ENCODE measurements around the gene CPSF6. TPM values are rescaled to one million over a fixed set of nuclear protein-coding genes. Genes with fewer than 3 reads are reported as not detected.

The CPSF6 gene
- total RNA-seq, 4 donors from 2014 or later: 49.1 to 75.8 (median 53.1) TPM

GRCh38 chr12:69211160-69211559, 28.2 kb upstream of the CPSF6 start:
- Histone ChIP-seq H3K27ac (no peak overlapping the region), H3K4me1 (no peaks in the 10 kb centered on the region), H3K27me3 (no peaks in the 10 kb centered on the region), H3K4me3 (replicated peaks in 1 of 3) (no peak overlapping the region), H3K9me3 (no peaks in the 10 kb centered on the region), H3K36me3 (no peaks in the 10 kb centered on the region)
- 53 to 65% methylated on average over 3 of the region's 3 CpGs for WGBS, 2 donors
- no peak for TF ChIP-seq CTCF (IDR thresholded peaks at IDR 0.05)
- no peak for TF ChIP-seq POLR2A (IDR thresholded peaks at IDR 0.05)
- intact Hi-C loops (cut with DNase I): no loop called here
- DNase-seq: no peak

- no peak for DNase-seq
- no peak overlapping the region for H3K27ac ChIP-seq
- WGBS, 2 donors: 85 to 92% methylated on average over 1 of the region's 1 CpG
- H3K9me3 ChIP-seq: no peaks in the 10 kb centered on the region
- H3K36me3 ChIP-seq: no peaks in the 10 kb centered on the region
- no peak overlapping the region for H3K4me3 ChIP-seq (replicated peaks in 1 of 3)
- TF ChIP-seq POLR2A (IDR thresholded peaks at IDR 0.05) (no peak), CTCF (IDR thresholded peaks at IDR 0.05) (no peak)
- intact Hi-C loops (cut with DNase I): no loop called here
- no peaks in the 10 kb centered on the region for H3K4me1 ChIP-seq
- no peaks in the 10 kb centered on the region for H3K27me3 ChIP-seq
Measured at GRCh38 chr12:69214169-69214568, 25.2 kb upstream of the CPSF6 start.

DNA sequence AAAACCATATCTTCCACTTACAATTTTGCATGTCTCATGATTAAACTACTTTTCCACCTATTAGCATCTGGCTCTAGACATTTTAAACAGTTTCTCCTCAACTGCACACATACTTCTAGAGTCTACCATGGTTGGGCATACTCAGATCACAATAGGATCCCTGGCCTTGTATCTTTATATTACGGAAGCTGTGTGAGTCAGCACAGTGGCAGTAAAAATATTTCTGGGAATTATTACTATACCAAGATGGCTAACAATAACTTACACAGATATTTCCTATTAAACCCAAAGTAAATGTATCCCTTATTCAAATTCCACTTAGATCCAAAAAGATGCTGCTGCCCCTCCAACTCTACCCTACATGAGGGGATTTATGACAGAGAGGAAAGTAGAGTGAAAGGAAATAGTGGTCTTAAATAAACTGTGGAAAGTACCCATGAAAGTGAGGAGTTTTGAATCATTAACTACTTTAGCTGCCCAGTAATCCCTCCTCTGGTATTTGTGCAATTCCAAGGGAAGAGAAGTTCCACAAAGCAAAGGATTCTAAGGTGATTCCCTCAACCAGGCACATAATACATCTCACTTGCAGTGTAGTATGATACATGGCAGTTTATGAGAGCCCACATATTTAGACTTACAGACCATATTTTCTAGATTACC, 14.0 kb upstream of the CPSF6 start:
- DNase-seq: no peak
- 88 to 91% methylated on average over 1 of the region's 1 CpG for WGBS, 2 donors
- no peak overlapping the region for H3K27ac ChIP-seq
- no peaks in the 10 kb centered on the region for H3K27me3 ChIP-seq
- no peaks in the 10 kb centered on the region for H3K36me3 ChIP-seq
- H3K4me1 ChIP-seq: no peaks in the 10 kb centered on the region
- no peak for TF ChIP-seq POLR2A (IDR thresholded peaks at IDR 0.05)
- no peak for TF ChIP-seq CTCF (IDR thresholded peaks at IDR 0.05)
- H3K9me3 ChIP-seq: no peaks in the 10 kb centered on the region
- H3K4me3 ChIP-seq (replicated peaks in 1 of 3): no peak overlapping the region
- intact Hi-C loops (cut with DNase I): no loop called here

DNA sequence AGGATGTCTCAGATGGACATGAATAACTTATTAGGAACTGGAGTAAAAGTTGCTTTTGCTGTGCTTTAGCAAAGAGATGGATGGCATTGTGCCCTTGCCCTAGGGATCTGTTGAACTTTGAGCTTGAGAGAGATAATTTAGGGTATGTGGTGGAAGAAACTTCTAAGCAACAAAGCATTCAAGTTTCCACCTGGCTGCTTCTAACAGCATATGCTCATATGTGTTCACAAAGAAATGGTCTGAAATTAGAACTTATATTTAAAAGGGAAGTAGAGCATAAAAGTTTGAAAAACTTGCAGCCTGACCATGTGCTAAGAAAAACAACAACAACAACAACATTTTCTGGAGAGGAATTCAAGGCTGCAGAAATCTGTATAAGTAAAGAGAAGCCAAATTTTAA, 7.9 kb upstream of the CPSF6 start:
- intact Hi-C loops (cut with DNase I): no loop called here
- no peak overlapping the region for H3K27ac ChIP-seq
- H3K4me1 ChIP-seq: no peaks in the 10 kb centered on the region
- TF ChIP-seq POLR2A (IDR thresholded peaks at IDR 0.05) (no peak), CTCF (IDR thresholded peaks at IDR 0.05) (no peak)
- no peak overlapping the region for H3K4me3 ChIP-seq (replicated peaks in 1 of 3)
- no peak for DNase-seq
- H3K27me3 ChIP-seq: no peaks in the 10 kb centered on the region
- no peaks in the 10 kb centered on the region for H3K36me3 ChIP-seq
- no peaks in the 10 kb centered on the region for H3K9me3 ChIP-seq

- no peaks in the 10 kb centered on the region for H3K27me3 ChIP-seq
- intact Hi-C loops (cut with DNase I): no loop called here
- TF ChIP-seq POLR2A (IDR thresholded peaks at IDR 0.05) (no peak), CTCF (IDR thresholded peaks at IDR 0.05) (no peak)
- 19 to 20% methylated on average over 16 of the region's 16 CpGs for whole genome bisulfite sequencing, 2 donors
- H3K4me1 ChIP-seq: peaks cover 21 to 22% of the 10 kb centered on the region in 2 donors
- no peak for DNase-seq
- H3K36me3 ChIP-seq: no peaks in the 10 kb centered on the region
- no peaks in the 10 kb centered on the region for H3K9me3 ChIP-seq
- H3K4me3 ChIP-seq (replicated peaks in 1 of 3): peak overlapping the region in 2 of 3 donors; percentile 16 to 71
- H3K27ac ChIP-seq: peak overlapping the region; percentile 46 to 83 (median 72)
Measured at GRCh38 chr12:69238589-69239351, 599 bp upstream of the CPSF6 start.
